Measurements from ENCODE around the gene CD38. TPM values are rescaled to one million over a fixed set of nuclear protein-coding genes. Genes with fewer than 3 reads are reported as not detected.

CD38 gene
- total RNA-seq, 2 experiments from 2014 or later = 88.8 to 93.4 TPM

- Mint-ChIP-seq H3K9me3 (ENCODE audit: insufficient read depth) (no peaks in the 10 kb centered on the region), H3K4me3 (no peak overlapping the region), H3K4me1 (ENCODE audit: low read depth) (no peaks in the 10 kb centered on the region), H3K36me3 (ENCODE audit: low read depth) (no peaks in the 10 kb centered on the region), H3K27ac (no peak overlapping the region), H3K27me3 (ENCODE audit: low read depth) (peaks cover 11% of the 10 kb centered on the region)
- no peak for DNase-seq
- POLR2A ChIA-PET = no interaction called here
- no peak for ATAC-seq
- CTCF ChIA-PET = interaction anchor here (1.1 to 2.8 kb wide), 5 partner anchors 8 to 111 kb away, joined by 3 to 8 read pairs (median 4); no protein-coding TSS in a partner anchor
Measured at GRCh38 chr4:15890246-15890829, 112.2 kb downstream of the CD38 start.

GRCh38 chr4:15891312-15891711 is 113.2 kb downstream of the CD38 start:
- H3K27ac Mint-ChIP-seq = no peak overlapping the region
- no peak overlapping the region for H3K4me3 Mint-ChIP-seq
- H3K9me3 Mint-ChIP-seq (ENCODE audit: insufficient read depth) = no peaks in the 10 kb centered on the region
- H3K36me3 Mint-ChIP-seq (ENCODE audit: low read depth) = no peaks in the 10 kb centered on the region
- CTCF ChIA-PET = interaction anchor here (1.1 to 2.8 kb wide), 4 partner anchors 9 to 110 kb away, joined by 4 to 8 read pairs (median 5); no protein-coding TSS in a partner anchor
- ATAC-seq = no peak
- POLR2A ChIA-PET = no interaction called here
- H3K4me1 Mint-ChIP-seq (ENCODE audit: low read depth) = no peaks in the 10 kb centered on the region
- DNase-seq = no peak
- peaks cover 17% of the 10 kb centered on the region for H3K27me3 Mint-ChIP-seq (ENCODE audit: low read depth)

GRCh38 chr4:15893962-15894361 is 115.8 kb downstream of the CD38 start:
- H3K27me3 Mint-ChIP-seq (ENCODE audit: low read depth) = peaks cover 32% of the 10 kb centered on the region
- no peak overlapping the region for H3K27ac Mint-ChIP-seq
- H3K36me3 Mint-ChIP-seq (ENCODE audit: low read depth) = no peaks in the 10 kb centered on the region
- ATAC-seq = no peak
- ChIA-PET POLR2A (no interaction called here), CTCF (interaction anchor here (2.9 kb wide), 1 partner anchor 11 kb away, joined by 14 read pairs; no protein-coding TSS in a partner anchor)
- H3K4me1 Mint-ChIP-seq (ENCODE audit: low read depth) = no peaks in the 10 kb centered on the region
- DNase-seq = no peak
- H3K4me3 Mint-ChIP-seq = no peak overlapping the region
- no peaks in the 10 kb centered on the region for H3K9me3 Mint-ChIP-seq (ENCODE audit: insufficient read depth)

- Mint-ChIP-seq H3K27me3 (ENCODE audit: low read depth) (peaks cover 34% of the 10 kb centered on the region), H3K9me3 (ENCODE audit: insufficient read depth) (no peaks in the 10 kb centered on the region), H3K36me3 (ENCODE audit: low read depth) (no peaks in the 10 kb centered on the region), H3K4me3 (no peak overlapping the region), H3K4me1 (ENCODE audit: low read depth) (no peaks in the 10 kb centered on the region), H3K27ac (no peak overlapping the region)
- ChIA-PET POLR2A (no interaction called here), CTCF (interaction anchor here (2.9 kb wide), 1 partner anchor 12 kb away, joined by 14 read pairs; no protein-coding TSS in a partner anchor)
- ATAC-seq (no peak), DNase-seq (no peak)
Measured at GRCh38 chr4:15894393-15894792, 116.3 kb downstream of the CD38 start.

- H3K36me3 Mint-ChIP-seq (ENCODE audit: low read depth) = no peaks in the 10 kb centered on the region
- ATAC-seq (no peak), DNase-seq (no peak)
- no peaks in the 10 kb centered on the region for H3K4me1 Mint-ChIP-seq (ENCODE audit: low read depth)
- CTCF ChIA-PET = interaction anchor here (1.7 kb wide), 1 partner anchor 12 kb away, joined by 8 read pairs; no protein-coding TSS in a partner anchor
- H3K4me3 Mint-ChIP-seq = no peak overlapping the region
- H3K27me3 Mint-ChIP-seq (ENCODE audit: low read depth) = peaks cover 41% of the 10 kb centered on the region
- H3K27ac Mint-ChIP-seq = no peak overlapping the region
- H3K9me3 Mint-ChIP-seq (ENCODE audit: insufficient read depth) = no peaks in the 10 kb centered on the region
- POLR2A ChIA-PET = no interaction called here
Measured at GRCh38 chr4:15894921-15895916, 117.1 kb downstream of the CD38 start.

- H3K36me3 Mint-ChIP-seq (ENCODE audit: low read depth) = no peaks in the 10 kb centered on the region
- DNase-seq (no peak), ATAC-seq (no peak)
- H3K9me3 Mint-ChIP-seq (ENCODE audit: insufficient read depth) = no peaks in the 10 kb centered on the region
- H3K4me1 Mint-ChIP-seq (ENCODE audit: low read depth) = peaks cover 2% of the 10 kb centered on the region
- ChIA-PET POLR2A (no interaction called here), CTCF (no interaction called here)
- H3K4me3 Mint-ChIP-seq = no peak overlapping the region
- H3K27ac Mint-ChIP-seq = no peak overlapping the region
- H3K27me3 Mint-ChIP-seq (ENCODE audit: low read depth) = peaks cover 36% of the 10 kb centered on the region
Measured at GRCh38 chr4:15897577-15897976, 119.4 kb downstream of the CD38 start.

- no peak for ATAC-seq
- Mint-ChIP-seq H3K4me1 (ENCODE audit: low read depth) (peaks cover 9% of the 10 kb centered on the region), H3K27me3 (ENCODE audit: low read depth) (peaks cover 40% of the 10 kb centered on the region), H3K36me3 (ENCODE audit: low read depth) (no peaks in the 10 kb centered on the region), H3K9me3 (ENCODE audit: insufficient read depth) (no peaks in the 10 kb centered on the region), H3K27ac (no peak overlapping the region), H3K4me3 (no peak overlapping the region)
- POLR2A ChIA-PET = no interaction called here
- DNase-seq = no peak
- CTCF ChIA-PET = no interaction called here
Measured at GRCh38 chr4:15898902-15899301, 120.8 kb downstream of the CD38 start.

GRCh38 chr4:15899511-15899910 is 121.4 kb downstream of the CD38 start:
- Mint-ChIP-seq H3K27me3 (ENCODE audit: low read depth) (peaks cover 40% of the 10 kb centered on the region), H3K9me3 (ENCODE audit: insufficient read depth) (no peaks in the 10 kb centered on the region), H3K4me3 (no peak overlapping the region), H3K36me3 (ENCODE audit: low read depth) (no peaks in the 10 kb centered on the region), H3K27ac (no peak overlapping the region), H3K4me1 (ENCODE audit: low read depth) (peaks cover 9% of the 10 kb centered on the region)
- DNase-seq (no peak), ATAC-seq (no peak)
- ChIA-PET CTCF (interaction anchor here (1.2 kb wide), 1 partner anchor 17 kb away, joined by 4 read pairs; no protein-coding TSS in a partner anchor), POLR2A (no interaction called here)

- ATAC-seq = no peak
- Mint-ChIP-seq H3K27me3 (ENCODE audit: low read depth) (peaks cover 35% of the 10 kb centered on the region), H3K36me3 (ENCODE audit: low read depth) (no peaks in the 10 kb centered on the region), H3K4me1 (ENCODE audit: low read depth) (peaks cover 9% of the 10 kb centered on the region), H3K9me3 (ENCODE audit: insufficient read depth) (peaks cover 6% of the 10 kb centered on the region), H3K4me3 (no peak overlapping the region), H3K27ac (no peak overlapping the region)
- no peak for DNase-seq
- CTCF ChIA-PET = interaction anchor here (1.2 kb wide), 1 partner anchor 18 kb away, joined by 4 read pairs; no protein-coding TSS in a partner anchor
- POLR2A ChIA-PET = no interaction called here
Measured at GRCh38 chr4:15901007-15901406, 122.9 kb downstream of the CD38 start.

- POLR2A ChIA-PET = no interaction called here
- H3K9me3 Mint-ChIP-seq (ENCODE audit: insufficient read depth) = peaks cover 6% of the 10 kb centered on the region
- ATAC-seq (no peak), DNase-seq (no peak)
- no peak overlapping the region for H3K27ac Mint-ChIP-seq
- CTCF ChIA-PET = interaction anchor here (3.4 kb wide), 1 partner anchor 19 kb away, joined by 21 read pairs; no protein-coding TSS in a partner anchor
- peaks cover 31% of the 10 kb centered on the region for H3K27me3 Mint-ChIP-seq (ENCODE audit: low read depth)
- peaks cover 9% of the 10 kb centered on the region for H3K4me1 Mint-ChIP-seq (ENCODE audit: low read depth)
- H3K36me3 Mint-ChIP-seq (ENCODE audit: low read depth) = no peaks in the 10 kb centered on the region
- no peak overlapping the region for H3K4me3 Mint-ChIP-seq
Measured at GRCh38 chr4:15901998-15902397, 123.9 kb downstream of the CD38 start.

- POLR2A ChIA-PET = no interaction called here
- Mint-ChIP-seq H3K36me3 (ENCODE audit: low read depth) (no peaks in the 10 kb centered on the region), H3K27me3 (ENCODE audit: low read depth) (peaks cover 26% of the 10 kb centered on the region), H3K4me1 (ENCODE audit: low read depth) (peaks cover 9% of the 10 kb centered on the region), H3K27ac (no peak overlapping the region), H3K9me3 (ENCODE audit: insufficient read depth) (peaks cover 6% of the 10 kb centered on the region), H3K4me3 (no peak overlapping the region)
- ATAC-seq (no peak), DNase-seq (no peak)
- CTCF ChIA-PET = interaction anchor here (3.4 kb wide), 1 partner anchor 20 kb away, joined by 21 read pairs; no protein-coding TSS in a partner anchor
Measured at GRCh38 chr4:15902746-15903145, 124.6 kb downstream of the CD38 start.
